COR-L47 (cell line): ENCODE results near the gene MRGPRG.

ENCODE experiments used
- DNase-seq: peaks from one replicate; lab custom pipeline; 2025; lab: John Stamatoyannopoulos, UW

MRGPRG gene

GRCh38 chr11:3207526-3208189 lies 11.0 kb downstream of the MRGPRG start:
- DNase-seq = no peak

- no peak for DNase-seq
Observed at GRCh38 chr11:3206922-3207204, 11.8 kb downstream of the MRGPRG start.

- no peak for DNase-seq
Observed at GRCh38 chr11:3206156-3206921, 12.3 kb downstream of the MRGPRG start.

GRCh38 chr11:3205261-3206155 lies 13.1 kb downstream of the MRGPRG start:
- DNase-seq = no peak

GRCh38 chr11:3204141-3205015 lies 14.2 kb downstream of the MRGPRG start:
- no peak for DNase-seq

- DNase-seq = peak; percentile 64
Observed at GRCh38 chr11:3203221-3204043, 15.2 kb downstream of the MRGPRG start.

GRCh38 chr11:3202759-3203158 lies 15.9 kb downstream of the MRGPRG start:
- DNase-seq = no peak

GRCh38 chr11:3202305-3202704 lies 16.3 kb downstream of the MRGPRG start:
- no peak for DNase-seq

GRCh38 chr11:3201677-3202181 lies 16.9 kb downstream of the MRGPRG start:
- no peak for DNase-seq

GRCh38 chr11:3201112-3201581 lies 17.5 kb downstream of the MRGPRG start:
- no peak for DNase-seq

- DNase-seq = no peak
Observed at GRCh38 chr11:3200388-3201111, 18.1 kb downstream of the MRGPRG start.

GRCh38 chr11:3199537-3200295 lies 18.9 kb downstream of the MRGPRG start:
- no peak for DNase-seq

- no peak for DNase-seq
Observed at GRCh38 chr11:3198815-3199214, 19.8 kb downstream of the MRGPRG start.

GRCh38 chr11:3197878-3198528 lies 20.6 kb downstream of the MRGPRG start:
- no peak for DNase-seq

GRCh38 chr11:3197044-3197695 lies 21.4 kb downstream of the MRGPRG start:
- DNase-seq = no peak

GRCh38 chr11:3196161-3197043 lies 22.2 kb downstream of the MRGPRG start:
- no peak for DNase-seq
